ENCODE results near the gene DDX43. TPM values are rescaled to one million over a fixed set of nuclear protein-coding genes. Genes with fewer than 3 reads are reported as not detected.

The DDX43 gene
- total RNA-seq, 1 donor from 2014 or later, result not detected

DNA sequence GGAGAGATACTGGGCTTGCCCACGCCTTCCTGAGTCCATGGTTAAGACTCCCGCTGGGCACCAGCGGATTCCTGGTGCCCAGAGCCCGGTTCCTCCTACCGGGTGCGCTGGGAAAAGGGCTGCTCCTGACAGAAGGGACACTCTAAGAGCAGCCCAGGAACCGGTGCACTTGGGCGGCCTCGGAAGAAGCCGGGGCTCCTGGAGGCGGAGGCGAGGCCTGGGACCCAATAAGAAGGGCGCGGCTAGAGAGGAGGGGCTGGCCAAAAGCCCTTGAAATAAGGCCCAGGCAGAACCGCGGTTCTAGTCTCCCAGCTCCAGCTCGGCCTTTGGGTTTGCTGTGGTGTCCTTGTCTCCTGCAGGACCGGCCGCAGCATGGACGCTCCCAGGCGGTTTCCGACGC is 32.3 kb upstream of the DDX43 start, which contains the start of gene KHDC3L:
Gene KHDC3L, plus strand, starts transcription at position 301 of the 400 bp plus-strand sequence. Its CDS starts 72 bp downstream, at position 373.
- no peak for DNase-seq
- H3K4me3 Mint-ChIP-seq (ENCODE audit: unreplicated experiment), result no peak within 1 kb of the TSS
- H3K36me3 Mint-ChIP-seq (ENCODE audit: unreplicated experiment), result no peaks in the 10 kb centered on the region
- no peak within 1 kb of the TSS for H3K27ac Mint-ChIP-seq (ENCODE audit: unreplicated experiment)
- no peak for TF ChIP-seq CTCF (IDR thresholded peaks at IDR 0.05; ENCODE audit: partially characterized antibody, unreplicated experiment)
- no peaks in the 10 kb centered on the region for H3K4me1 Mint-ChIP-seq (ENCODE audit: low read depth, unreplicated experiment)
- peaks cover 2% of the 10 kb centered on the region for H3K27me3 Mint-ChIP-seq (ENCODE audit: unreplicated experiment)
- peaks cover 3% of the 10 kb centered on the region for H3K9me3 Mint-ChIP-seq (ENCODE audit: unreplicated experiment)

DNA sequence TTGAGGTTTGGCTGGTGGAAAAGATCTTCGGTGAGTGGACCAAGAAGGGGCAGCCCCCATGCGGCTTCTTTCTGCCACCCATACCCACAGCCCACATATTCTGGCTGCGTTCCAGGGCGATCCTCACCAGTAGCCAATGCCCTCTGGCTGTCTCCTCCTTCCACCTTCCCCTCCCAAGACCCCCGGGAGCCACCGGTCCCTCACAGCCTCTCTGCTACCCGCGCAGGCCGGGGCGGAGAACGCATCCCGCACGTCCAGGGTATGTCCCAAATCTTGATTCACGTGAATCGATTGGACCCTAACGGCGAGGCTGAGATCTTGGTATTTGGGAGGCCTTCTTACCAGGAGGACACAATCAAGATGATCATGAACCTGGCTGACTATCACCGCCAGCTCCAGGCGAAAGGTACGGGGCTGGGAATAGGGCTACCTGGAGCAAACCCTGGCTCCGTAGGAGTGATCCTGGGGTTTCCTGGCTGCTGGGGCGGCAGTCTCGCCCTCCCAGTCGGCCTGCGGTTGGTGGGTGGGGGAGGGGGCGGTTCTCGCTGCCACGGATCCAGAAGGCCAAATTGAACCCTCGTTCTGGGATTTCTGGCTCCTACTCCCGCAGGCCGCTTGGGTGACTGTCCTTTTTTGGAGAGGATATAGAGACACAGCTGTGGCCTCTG is 31.6 kb upstream of the DDX43 start:
- Mint-ChIP-seq H3K27ac (ENCODE audit: unreplicated experiment) (no peak overlapping the region), H3K9me3 (ENCODE audit: unreplicated experiment) (peaks cover 3% of the 10 kb centered on the region), H3K27me3 (ENCODE audit: unreplicated experiment) (peaks cover 2% of the 10 kb centered on the region), H3K4me1 (ENCODE audit: low read depth, unreplicated experiment) (no peaks in the 10 kb centered on the region), H3K4me3 (ENCODE audit: unreplicated experiment) (no peak overlapping the region), H3K36me3 (ENCODE audit: unreplicated experiment) (no peaks in the 10 kb centered on the region)
- no peak for DNase-seq
- no peak for TF ChIP-seq CTCF (IDR thresholded peaks at IDR 0.05; ENCODE audit: partially characterized antibody, unreplicated experiment)

DNA sequence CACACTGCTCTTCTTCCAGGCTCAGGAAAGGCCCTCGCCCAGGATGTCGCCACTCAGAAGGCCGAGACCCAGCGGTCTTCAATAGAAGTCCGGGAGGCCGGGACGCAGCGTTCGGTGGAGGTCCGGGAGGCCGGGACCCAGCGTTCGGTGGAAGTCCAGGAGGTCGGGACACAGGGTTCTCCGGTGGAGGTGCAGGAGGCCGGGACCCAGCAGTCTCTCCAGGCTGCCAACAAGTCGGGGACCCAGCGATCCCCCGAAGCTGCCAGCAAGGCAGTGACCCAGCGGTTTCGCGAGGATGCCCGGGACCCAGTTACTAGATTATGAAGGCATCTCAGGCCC is 31.1 kb upstream of the DDX43 start:
- TF ChIP-seq CTCF (IDR thresholded peaks at IDR 0.05; ENCODE audit: partially characterized antibody, unreplicated experiment), result no peak
- Mint-ChIP-seq H3K27me3 (ENCODE audit: unreplicated experiment) (peaks cover 2% of the 10 kb centered on the region), H3K36me3 (ENCODE audit: unreplicated experiment) (no peaks in the 10 kb centered on the region), H3K27ac (ENCODE audit: unreplicated experiment) (no peak overlapping the region), H3K9me3 (ENCODE audit: unreplicated experiment) (peaks cover 3% of the 10 kb centered on the region), H3K4me3 (ENCODE audit: unreplicated experiment) (no peak overlapping the region), H3K4me1 (ENCODE audit: low read depth, unreplicated experiment) (no peaks in the 10 kb centered on the region)
- no peak for DNase-seq

GRCh38 chr6:73364121-73364520 is 30.5 kb upstream of the DDX43 start:
- Mint-ChIP-seq H3K36me3 (ENCODE audit: unreplicated experiment) (no peaks in the 10 kb centered on the region), H3K4me1 (ENCODE audit: low read depth, unreplicated experiment) (no peaks in the 10 kb centered on the region), H3K4me3 (ENCODE audit: unreplicated experiment) (no peak overlapping the region), H3K27me3 (ENCODE audit: unreplicated experiment) (peaks cover 2% of the 10 kb centered on the region), H3K27ac (ENCODE audit: unreplicated experiment) (no peak overlapping the region), H3K9me3 (ENCODE audit: unreplicated experiment) (peaks cover 3% of the 10 kb centered on the region)
- DNase-seq, result no peak
- TF ChIP-seq CTCF (IDR thresholded peaks at IDR 0.05; ENCODE audit: partially characterized antibody, unreplicated experiment), result no peak

DNA sequence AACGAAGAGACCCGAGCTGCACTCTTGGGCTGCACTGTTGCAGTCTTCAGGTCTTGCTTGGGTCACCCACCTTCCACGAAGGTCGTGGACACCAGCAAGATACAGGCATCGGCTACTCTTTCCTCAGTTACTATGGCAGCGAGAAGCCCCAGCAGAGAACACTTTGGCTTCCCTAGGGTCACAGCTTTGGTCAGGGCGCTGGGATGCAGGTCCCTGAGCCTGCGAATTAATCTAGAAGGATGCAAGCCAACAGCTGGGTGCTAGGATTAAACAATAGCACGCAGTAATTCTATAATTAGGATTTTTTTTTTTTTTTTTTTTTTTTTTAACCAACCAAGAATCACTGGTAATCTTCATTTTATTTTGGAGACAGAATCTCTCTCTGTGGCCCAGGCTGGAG is 30.1 kb upstream of the DDX43 start:
- Mint-ChIP-seq H3K9me3 (ENCODE audit: unreplicated experiment) (peaks cover 3% of the 10 kb centered on the region), H3K27ac (ENCODE audit: unreplicated experiment) (no peak overlapping the region), H3K4me1 (ENCODE audit: low read depth, unreplicated experiment) (no peaks in the 10 kb centered on the region), H3K27me3 (ENCODE audit: unreplicated experiment) (peaks cover 2% of the 10 kb centered on the region), H3K4me3 (ENCODE audit: unreplicated experiment) (no peak overlapping the region), H3K36me3 (ENCODE audit: unreplicated experiment) (no peaks in the 10 kb centered on the region)
- TF ChIP-seq CTCF (IDR thresholded peaks at IDR 0.05; ENCODE audit: partially characterized antibody, unreplicated experiment), result no peak
- DNase-seq, result no peak
